Fibroblast of skin of left biceps (primary cell): Measurements from ENCODE around the gene CUX1.

ENCODE experiments used
- DNase-seq, 2 experiments: peaks; one replicate each; pipeline ENCODE4 v3.0.0-alpha.2; 2013; ENCODE audit warnings: low read depth in 2 of 2

Gene CUX1

DNA sequence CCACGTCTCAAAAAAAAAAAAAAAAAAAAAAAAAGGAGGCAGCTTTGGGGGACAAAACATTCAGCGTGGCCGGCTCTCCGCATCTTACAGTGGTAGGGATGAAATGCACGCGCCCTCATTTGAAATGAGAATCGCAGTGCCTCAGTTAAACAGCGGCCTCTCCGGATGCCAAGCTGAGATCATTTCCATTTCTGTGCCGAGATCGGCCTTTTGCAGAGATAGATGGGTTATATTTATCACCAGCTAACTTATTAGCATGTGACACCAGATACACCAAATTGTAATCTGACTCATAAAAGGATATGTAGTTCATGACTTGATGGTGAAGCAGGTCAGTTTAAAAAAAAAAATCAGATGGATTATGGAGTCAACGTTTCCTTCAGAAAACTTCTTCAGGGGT lies 138.7 kb downstream of the CUX1 start:
- no peak for DNase-seq

DNA sequence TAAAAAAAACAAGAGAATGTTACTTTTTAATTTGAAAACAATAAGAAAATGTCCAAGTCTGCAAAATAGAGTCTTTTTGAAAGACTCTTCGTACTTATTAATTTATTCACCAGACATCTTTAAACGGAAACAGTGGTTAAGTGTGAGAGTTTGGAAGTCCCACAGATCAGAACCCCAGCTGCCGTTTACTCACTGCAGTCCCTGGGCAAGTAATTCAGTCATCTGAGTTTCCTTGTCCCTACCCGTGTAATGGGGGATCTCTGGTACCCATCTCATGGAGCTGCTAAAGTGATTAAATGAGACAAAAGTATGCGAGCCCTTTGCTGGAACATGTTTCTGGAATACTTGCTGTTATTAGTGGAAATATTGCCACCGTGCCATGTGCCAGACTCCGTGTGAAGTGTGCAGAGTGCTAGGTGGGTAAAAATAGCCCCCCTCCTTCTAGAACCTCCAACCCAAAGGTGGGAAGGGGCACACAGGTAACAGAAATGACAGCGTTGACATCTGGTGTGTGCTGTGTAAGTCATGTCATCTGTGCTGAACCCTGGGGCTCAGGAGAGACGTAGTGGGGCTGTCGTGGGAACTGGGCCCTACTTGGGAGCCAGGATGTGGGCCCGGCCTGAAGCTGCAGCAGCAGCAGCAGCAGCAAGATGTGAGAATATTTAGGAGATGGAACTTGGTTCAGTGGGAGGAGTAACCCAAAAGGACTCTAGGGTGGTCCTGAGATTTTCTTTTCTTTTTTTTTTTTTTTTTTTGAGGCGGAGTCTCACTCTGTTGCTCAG lies 140.5 kb downstream of the CUX1 start:
- no peak for DNase-seq

DNA sequence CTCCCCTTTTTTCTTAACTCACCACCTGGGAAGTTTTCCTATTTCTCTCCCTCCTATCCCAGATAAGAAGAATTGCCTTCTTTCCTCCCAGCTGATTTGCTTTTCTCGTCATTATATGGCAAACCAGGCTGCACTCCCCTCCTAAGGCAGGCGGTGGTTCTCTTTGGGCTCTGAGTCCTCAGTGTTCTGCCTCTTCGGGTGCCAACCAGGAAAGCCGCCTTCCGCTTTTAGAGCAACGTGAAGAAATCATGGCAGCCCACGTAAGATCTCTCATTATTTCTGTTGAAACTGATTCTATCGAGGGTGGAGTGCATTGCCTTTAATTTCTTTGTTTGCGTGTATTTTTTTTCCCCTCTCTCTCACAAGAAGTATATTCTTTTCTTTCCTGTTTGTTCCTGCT lies 141.9 kb downstream of the CUX1 start:
- no peak for DNase-seq

DNA sequence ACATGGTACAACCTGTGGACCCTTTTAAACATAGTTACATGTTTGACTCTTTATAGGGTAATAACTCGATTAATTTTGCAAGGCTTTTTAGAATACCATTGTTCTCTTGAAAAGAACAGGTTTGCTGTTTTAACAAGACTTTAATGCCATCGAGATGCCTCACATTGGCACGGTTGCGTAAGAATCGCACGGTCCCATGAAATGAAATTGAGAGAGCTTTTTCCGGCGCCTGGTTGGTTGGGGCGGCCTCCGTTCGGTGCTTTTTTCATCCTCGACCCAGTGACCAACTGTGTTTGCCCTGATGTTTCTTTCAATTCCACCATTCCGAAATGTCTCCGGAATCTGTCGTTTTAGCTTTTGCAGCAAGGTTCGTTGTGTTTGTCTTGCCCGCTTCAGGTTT lies 142.4 kb downstream of the CUX1 start:
- DNase-seq = no peak

DNA sequence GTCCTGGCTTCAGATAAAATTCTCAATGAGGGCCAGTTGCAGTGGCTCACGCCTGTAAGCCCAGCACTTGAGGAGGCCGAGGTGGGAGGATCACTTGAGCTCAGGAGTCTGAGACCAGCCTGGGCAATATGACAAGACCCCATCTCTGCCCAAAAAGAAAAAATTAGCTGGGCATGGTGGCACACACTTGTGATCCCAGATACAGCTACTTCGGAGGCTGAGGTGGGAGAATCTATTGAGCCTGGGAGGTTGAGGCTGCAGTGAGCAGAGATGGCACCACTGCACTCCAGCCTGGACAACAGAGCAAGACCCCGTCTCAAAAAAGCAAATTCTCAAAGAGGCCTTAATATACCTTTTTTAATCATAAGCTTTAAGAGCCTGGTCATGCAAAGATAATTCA lies 142.9 kb downstream of the CUX1 start:
- DNase-seq = no peak

DNA sequence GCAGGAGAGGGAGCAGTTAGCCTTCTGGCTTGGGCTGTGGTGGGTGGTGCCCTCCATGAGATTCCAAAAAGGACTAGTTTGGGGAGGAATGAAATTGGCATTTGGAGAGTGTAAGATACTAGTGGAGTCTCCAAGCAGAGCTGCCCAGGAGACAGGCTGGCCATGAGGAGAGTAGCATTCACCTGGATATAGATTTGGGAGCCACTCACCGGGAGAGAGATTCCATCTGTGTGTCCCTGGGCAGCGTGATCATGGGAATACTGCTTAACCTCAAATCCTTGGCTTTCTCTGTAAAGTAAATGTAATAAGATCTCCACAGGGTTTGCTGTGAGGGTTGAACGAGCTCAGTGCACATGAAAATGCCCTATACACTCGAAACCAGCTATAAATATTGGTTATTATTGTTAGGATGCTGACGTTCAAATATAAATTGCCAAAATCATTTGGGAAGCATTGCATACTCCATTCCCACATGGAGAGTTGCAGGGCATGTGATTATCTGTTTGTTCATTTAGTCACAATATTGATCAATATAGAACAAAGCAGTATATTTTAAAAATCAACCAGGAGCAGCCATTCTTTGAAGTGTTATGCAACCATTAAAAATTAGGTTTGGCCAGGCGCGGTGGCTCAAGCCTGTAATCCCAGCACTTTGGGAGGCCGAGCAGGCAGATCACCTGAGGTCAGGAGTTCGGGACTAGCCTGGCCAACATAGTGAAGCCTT lies 143.7 kb downstream of the CUX1 start:
- DNase-seq = no peak

DNA sequence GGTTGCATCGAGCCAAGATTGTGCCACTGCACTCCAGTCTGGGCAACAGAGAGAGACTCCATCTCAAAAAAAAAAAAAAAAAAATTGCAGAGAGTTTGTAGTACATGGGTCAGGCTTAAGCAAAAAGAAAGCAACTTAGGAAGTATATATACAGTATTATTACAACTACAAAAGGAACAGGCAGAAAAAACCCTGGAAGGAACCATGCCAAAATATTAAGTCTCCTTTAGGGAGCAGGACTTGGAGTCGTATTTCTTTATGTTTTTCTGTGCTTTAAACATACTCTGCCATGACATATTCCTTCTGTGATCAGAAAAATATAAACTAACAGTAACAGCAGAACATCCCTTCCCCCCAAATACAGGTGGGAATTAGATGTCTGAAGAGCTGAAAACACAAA lies 144.4 kb downstream of the CUX1 start:
- DNase-seq = no peak

DNA sequence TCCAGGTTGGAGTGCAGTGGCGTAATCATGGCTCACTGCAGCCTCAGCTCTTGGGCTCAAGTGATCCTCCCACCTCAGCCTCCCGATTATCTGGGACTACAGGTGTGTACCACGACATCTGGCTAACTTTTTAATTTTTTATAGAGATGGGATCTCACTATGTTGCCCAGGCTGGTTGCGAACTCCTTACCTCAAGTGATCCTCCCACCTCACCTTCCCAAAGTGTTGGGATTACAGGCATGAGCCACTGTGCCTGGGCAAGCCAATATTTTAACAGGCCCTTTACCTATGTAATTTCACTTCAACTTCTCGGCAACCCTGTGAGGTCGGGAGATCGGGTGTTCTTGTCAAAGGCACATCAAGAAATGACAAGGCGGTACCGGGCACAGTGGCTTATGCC lies 146.3 kb downstream of the CUX1 start:
- no peak for DNase-seq

DNA sequence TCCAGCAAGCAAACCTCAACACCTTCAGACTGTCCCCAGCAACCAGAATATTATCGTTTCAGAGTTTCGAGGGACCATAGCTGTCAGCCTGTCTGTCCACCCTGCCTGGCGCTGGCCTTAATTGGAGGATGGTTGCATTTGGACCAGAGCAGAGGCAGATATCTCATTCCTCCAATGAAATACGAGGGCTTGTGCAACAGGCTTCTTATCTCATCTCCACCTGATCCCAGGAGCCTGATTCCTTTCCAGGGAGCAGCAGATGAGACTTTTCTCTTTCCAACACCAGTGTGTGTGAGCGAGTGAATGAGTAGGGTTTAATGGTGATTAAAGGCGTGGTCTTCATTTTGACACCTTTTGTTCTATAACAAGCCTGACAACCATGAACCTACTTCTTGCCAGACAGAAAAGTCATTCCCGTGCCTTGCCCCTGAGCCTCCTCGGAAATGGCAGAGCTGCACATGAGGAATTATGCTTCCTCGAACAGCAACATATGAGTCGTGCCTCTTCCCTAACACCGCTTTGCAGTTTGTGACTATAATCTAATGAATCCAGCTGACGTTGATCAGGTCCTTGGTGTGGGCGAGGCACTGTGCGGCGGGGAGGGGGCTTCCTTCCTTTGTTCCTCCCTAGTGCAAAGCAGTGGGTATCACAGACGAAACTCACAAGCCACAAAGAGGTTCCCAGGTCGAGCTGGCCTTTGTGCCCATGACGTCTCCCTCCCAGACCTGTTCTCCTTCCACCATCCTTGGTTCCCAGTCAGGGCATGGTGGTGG lies 147.4 kb downstream of the CUX1 start:
- no peak for DNase-seq

DNA sequence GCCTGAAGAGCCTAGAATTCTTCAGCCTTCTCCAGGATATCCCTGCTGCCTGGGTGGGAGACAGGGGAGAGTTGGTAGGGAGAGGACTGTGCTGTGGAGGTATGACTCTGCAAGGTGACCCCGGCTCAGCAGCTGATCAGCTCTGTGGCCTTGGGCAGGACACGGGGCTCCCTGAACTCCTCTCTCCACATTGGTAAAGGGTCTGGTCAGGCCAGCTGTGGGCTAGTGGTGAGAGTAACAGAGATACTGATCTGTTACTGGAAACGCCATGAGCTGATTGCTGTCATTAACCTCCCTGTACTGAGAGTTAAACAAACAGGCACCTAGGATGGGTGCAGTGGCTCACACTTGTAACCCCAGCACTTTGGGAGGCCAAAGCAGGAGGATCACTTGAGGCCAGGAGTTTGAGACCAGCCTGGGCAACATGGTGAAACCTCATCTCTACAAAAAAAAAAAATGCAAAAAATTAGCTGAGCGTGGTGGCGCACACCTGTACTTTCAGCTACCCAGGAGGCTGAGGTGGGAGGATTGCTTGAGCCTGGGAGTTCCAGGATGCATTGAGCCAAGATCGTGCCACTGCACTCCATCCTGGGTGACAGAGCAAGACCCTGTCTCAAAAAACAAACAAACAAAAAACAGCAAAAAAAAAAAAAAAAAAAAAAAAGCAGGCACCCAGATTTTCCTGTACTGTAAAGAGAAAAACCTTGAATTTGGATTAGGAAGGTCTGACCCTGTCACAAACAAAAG lies 151.5 kb downstream of the CUX1 start:
- DNase-seq = no peak

DNA sequence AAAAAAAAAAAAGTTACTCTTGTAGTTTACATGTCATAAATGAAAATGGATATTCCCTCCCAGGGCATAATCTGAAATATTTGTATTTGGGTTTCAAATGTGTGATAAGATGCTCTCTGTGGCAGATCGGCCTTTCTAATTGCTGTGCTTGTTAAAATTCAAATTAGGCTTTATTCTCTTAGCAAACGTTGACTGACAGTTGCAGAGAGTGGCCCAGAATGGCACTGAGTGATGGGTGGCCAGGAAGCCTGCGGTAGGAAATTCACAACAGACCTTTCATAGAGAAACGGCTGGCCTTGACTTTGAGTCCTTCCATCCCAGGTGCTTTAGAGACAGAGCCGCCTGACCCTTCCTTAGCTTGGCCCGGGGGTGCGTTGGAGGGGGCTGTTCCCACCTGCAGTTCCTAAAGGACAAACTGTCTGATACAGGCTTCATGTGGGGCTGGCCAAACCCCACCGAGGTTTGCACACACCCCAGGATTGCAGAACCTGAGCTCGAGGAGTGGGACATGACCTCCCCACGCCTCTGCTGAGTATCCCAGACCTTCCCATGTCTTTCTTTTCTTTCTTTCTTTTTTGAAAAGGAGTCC lies 152.7 kb downstream of the CUX1 start:
- no peak for DNase-seq

DNA sequence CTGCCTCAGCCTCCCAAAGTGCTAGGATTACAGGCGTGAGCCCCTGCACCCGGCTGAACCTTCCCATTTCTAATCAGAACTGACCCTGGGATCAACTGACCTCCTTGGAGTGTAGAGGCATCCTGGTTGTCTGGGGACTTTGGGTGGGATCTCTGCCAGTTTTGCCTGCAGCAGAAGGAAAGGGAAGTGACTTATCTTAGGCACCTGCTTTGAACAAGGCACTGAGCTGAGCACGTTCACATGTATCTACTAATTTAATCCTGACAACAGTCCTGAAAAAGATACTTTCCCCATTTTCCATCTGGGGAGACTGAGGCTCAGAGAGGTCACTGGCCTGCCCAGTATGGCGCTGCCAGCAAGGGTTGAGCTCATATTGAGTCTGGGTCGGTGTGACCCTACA lies 153.4 kb downstream of the CUX1 start:
- no peak for DNase-seq

DNA sequence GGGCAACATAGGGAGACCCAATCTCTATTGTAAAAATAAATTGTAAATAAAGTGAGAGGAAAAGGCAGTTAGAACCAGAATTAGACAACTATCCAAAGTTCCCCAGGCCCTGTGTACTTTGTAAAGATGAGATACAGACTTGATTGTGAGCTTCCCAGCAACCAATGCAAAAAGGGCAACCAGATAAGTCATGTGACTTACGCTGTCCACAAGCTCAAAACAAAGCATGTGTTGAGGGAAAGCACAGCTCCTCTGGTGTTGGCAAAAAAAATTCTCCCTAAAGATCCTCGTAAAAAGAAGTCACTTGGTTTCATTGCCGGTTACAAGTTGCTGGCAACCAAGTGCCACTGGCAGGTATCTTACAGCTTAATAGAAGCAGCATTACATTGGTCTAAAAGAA lies 154.0 kb downstream of the CUX1 start:
- DNase-seq = no peak

DNA sequence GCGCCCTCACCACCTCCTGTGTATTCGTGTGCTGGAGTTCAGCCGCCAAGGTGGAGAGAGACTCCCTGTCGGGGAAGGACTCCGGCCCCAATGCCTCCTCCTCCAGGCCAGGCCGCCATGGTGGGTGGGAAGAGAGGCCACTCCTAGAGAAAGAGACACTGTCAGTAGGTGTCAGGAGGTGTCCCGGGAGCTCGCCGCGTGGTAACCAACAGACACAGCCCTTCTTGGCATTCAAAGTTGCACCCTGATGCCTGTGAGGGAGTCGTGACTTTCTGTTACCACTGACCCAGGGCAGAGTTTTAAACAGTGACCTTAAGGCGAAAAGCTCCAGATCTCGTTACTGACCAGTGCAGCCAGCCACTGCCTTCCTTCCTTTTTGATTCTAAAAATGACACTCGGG lies 155.2 kb downstream of the CUX1 start:
- DNase-seq = no peak

DNA sequence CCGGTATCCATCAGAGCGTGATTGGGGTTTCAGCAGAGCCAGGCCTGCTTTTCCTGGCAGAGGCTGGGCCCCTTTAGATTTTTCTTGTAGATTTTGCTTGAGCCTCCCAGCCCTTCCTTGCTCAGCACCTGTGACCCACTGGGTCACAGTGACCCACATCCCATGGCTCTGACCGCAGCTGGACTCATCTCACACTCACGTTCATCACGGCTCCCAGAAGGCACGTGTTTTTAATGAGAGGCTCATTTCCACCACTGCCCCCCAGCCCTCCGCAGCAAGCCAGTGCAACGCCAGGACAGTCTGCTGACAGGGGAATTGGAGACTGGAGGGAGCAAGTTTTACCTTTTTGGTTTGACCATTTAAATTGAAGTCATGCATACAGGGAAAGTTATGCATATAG lies 155.7 kb downstream of the CUX1 start:
- DNase-seq = no peak

DNA sequence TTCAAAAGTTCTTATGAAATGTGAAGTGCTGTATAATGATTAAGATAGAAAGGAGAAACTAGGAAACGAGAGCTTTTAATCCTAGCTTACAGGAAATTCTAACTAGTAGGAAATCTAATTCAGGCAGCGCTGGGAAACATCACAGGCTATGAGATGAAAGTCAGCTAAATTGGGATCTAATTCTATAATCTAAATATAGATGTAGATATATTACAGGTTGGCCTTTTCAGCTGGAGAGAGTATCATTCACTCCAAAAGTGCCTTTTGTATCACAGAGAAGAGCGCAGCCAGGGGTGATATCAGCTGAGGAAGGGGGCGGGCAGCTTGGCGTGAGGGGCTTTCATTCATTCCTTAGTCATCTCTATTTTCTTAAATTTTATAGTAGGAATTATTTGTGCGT lies 157.0 kb downstream of the CUX1 start:
- no peak for DNase-seq

DNA sequence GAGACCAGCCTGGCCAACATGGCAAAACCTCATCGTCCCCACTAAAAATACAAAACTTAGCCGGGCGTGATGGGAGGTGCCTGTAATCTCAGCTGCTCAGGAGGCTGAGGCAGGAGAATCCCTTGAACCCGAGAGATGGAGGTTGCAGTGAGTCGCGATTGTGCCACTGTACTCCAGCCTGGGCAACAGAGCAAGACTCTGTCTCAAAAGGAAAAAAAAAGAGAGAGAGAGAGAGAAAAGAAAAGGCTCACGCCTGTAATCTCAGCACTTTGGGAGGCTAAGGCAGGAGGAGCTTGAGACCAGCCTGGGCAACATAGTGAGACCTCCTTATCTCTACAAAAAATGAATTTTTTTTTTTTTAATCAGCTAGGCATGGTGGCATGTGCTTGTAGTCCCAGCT lies 157.6 kb downstream of the CUX1 start:
- no peak for DNase-seq

DNA sequence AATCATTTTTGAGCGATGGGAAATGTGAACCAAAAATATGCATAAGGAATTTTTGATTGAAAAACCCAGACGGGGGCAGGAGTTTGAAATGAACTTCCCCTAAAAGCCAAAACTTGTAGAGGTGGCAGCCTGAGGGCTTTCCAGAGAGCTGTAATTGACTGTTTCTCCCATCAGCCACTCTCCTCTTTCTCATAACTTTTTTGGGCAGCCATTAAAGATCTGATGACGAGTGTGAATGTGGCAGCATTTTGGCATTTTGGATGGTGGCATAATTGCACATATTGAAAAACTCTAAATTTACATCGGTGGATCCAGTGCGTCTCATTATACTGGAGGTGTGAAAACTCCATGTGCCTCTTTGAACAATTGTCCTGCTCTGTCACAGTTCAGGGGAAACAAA lies 159.0 kb downstream of the CUX1 start:
- no peak for DNase-seq

DNA sequence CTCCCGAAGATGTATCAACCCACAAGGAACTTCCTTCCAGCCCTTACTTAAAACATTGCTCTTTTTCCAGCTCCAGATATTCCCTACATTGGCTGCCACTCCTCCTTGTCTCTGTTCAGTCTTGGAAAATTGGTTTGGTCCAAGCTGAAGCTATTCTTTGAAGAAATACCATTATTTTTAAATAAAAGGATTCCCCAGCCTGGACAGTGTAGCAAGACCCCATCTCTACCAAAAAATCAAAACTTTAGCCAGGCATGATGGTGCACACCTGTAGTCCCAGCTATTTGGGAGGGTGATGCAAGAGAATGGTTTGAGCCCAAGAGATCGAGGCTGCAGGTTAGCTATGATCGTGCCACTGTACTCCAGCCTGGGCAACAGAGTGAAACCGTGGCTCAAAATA lies 159.8 kb downstream of the CUX1 start:
- DNase-seq = no peak

DNA sequence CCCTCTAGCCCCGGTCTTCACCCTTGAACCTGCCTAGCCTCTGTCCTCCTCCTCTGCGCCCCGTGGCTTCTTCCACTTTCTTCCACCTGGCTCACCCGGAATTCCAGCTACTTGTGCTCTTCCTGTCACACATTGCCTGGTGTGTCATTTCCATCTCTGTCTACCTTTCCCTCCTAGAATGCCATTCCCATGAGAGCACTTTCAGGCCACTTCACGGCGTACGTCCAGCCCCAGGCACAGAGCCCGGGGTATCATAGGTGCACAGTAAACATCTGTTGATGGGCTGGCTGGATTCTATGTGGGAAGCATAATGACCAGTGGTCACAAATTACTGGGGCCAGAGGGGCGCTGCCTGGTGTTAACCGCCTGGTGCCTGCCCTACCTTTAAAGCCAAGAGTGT lies 161.3 kb downstream of the CUX1 start:
- DNase-seq = no peak

DNA sequence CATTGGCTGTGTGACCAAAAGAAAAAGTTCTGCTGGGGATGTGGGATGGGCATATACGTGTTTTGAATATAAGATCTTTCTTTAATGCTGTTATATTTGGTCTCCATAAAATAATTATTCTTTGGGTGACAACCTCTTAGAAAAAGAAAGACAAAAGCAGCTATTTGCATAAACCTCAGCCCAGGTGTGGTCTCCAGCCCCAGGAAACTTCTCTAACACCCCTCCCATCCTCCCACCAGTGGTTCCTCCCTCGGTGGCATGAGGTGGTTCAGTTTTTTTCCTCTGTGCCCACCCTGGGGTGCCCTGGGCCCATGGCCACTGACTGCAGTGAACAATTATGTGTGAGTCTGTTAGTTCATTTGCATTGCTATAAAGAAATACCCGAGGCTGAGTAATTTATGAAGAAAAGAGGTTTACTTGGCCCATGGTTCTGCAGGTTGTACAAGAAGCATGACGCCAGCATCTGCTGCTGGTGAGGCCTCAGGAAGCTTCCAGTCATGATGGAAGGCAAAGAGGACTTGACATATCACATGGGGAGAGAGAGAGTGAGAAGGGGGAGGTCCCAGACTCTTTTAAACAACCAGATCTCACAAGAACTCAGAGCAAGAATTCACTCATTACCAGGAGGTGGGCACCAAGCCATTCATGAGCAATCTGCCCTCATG lies 165.9 kb downstream of the CUX1 start:
- DNase-seq = no peak
